Measurements from ENCODE around the gene ASTN2. TPM values are rescaled to one million over a fixed set of nuclear protein-coding genes. Genes with fewer than 3 reads are reported as not detected.

ASTN2 gene
- total RNA-seq, 4 donors from 2014 or later: 3.0 to 7.0 (median 5.2) TPM

- 58 to 93% methylated on average over 3 to 4 of the region's 4 CpGs for WGBS, 2 donors (ENCODE audit: low coverage in 1 of 2)
- no peaks in the 10 kb centered on the region for H3K27me3 ChIP-seq
- no peak for DNase-seq
- no peaks in the 10 kb centered on the region for H3K9me3 ChIP-seq
- in situ Hi-C loops (cut with MboI; ENCODE audit: low pct_ligation_motif_present in 1 of 4, low pct_unique_long_range_greater_than_20kb in 1 of 4, low sequenced_read_pairs in 3 of 4): loop anchor here in 2 of 4 donors (10.0 to 25.0 kb wide), 2 partner anchors 485 to 1053 kb away; partner anchors contain the start of gene PAPPA (in 1 of the 2)
- no peak overlapping the region for H3K27ac ChIP-seq
- H3K4me3 ChIP-seq: no peak overlapping the region
- H3K36me3 ChIP-seq: no peaks in the 10 kb centered on the region
- H3K4me1 ChIP-seq: no peaks in the 10 kb centered on the region
- intact Hi-C loops (cut with DNase I; ENCODE audit: low total_unique reads): no loop called here
- TF ChIP-seq EP300 (IDR thresholded peaks at IDR 0.05; ENCODE audit: low read depth): no peak
- TF ChIP-seq POLR2A (IDR thresholded peaks at IDR 0.05): no peak
- TF ChIP-seq CTCF (IDR thresholded peaks at IDR 0.05): no peak
- TF ChIP-seq POLR2AphosphoS5 (IDR thresholded peaks at IDR 0.05): no peak
These were observed 767.4 kb downstream of the ASTN2 start for GRCh38 chr9:116647515-116647809.

- no peak overlapping the region for H3K27ac ChIP-seq
- no peaks in the 10 kb centered on the region for H3K27me3 ChIP-seq
- no peaks in the 10 kb centered on the region for H3K9me3 ChIP-seq
- DNase-seq: no peak
- H3K4me3 ChIP-seq: no peak overlapping the region
- no peaks in the 10 kb centered on the region for H3K4me1 ChIP-seq
- no peaks in the 10 kb centered on the region for H3K36me3 ChIP-seq
- in situ Hi-C loops (cut with MboI; ENCODE audit: low pct_ligation_motif_present in 1 of 4, low pct_unique_long_range_greater_than_20kb in 1 of 4, low sequenced_read_pairs in 3 of 4): loop anchor here in 2 of 4 donors (10.0 to 25.0 kb wide), 2 partner anchors 485 to 1052 kb away; partner anchors contain the start of gene PAPPA (in 1 of the 2)
- intact Hi-C loops (cut with DNase I; ENCODE audit: low total_unique reads): no loop called here
- WGBS, 2 donors (ENCODE audit: low coverage in 1 of 2): 82 to 100% methylated on average over 2 to 5 of the region's 5 CpGs
- TF ChIP-seq POLR2AphosphoS5 (IDR thresholded peaks at IDR 0.05) (no peak), CTCF (IDR thresholded peaks at IDR 0.05) (peak; percentile 32 to 50 (median 43))
These were observed 768.0 kb downstream of the ASTN2 start for GRCh38 chr9:116646661-116647514.

- Histone ChIP-seq H3K27ac (no peak overlapping the region), H3K36me3 (no peaks in the 10 kb centered on the region), H3K9me3 (no peaks in the 10 kb centered on the region), H3K4me1 (no peaks in the 10 kb centered on the region), H3K27me3 (no peaks in the 10 kb centered on the region), H3K4me3 (no peak overlapping the region)
- in situ Hi-C loops (cut with MboI; ENCODE audit: low pct_ligation_motif_present in 1 of 4, low pct_unique_long_range_greater_than_20kb in 1 of 4, low sequenced_read_pairs in 3 of 4): loop anchor here in 2 of 4 donors (10.0 to 25.0 kb wide), 2 partner anchors 482 to 1049 kb away; partner anchors contain the start of gene PAPPA (in 1 of the 2)
- intact Hi-C loops (cut with DNase I; ENCODE audit: low total_unique reads): no loop called here
- DNase-seq: no peak
- 79 to 80% methylated on average over 1 to 2 of the region's 2 CpGs for WGBS, 2 donors (ENCODE audit: low coverage in 1 of 2)
- TF ChIP-seq EP300 (IDR thresholded peaks at IDR 0.05; ENCODE audit: low read depth): no peak
- no peak for TF ChIP-seq CTCF (IDR thresholded peaks at IDR 0.05)
- TF ChIP-seq POLR2AphosphoS5 (IDR thresholded peaks at IDR 0.05): no peak
- no peak for TF ChIP-seq POLR2A (IDR thresholded peaks at IDR 0.05)
These were observed 770.7 kb downstream of the ASTN2 start for GRCh38 chr9:116644091-116644688.

- Histone ChIP-seq H3K36me3 (no peaks in the 10 kb centered on the region), H3K4me3 (no peak overlapping the region), H3K27ac (no peak overlapping the region), H3K9me3 (no peaks in the 10 kb centered on the region), H3K4me1 (no peaks in the 10 kb centered on the region), H3K27me3 (no peaks in the 10 kb centered on the region)
- no peak for DNase-seq
- no peak for TF ChIP-seq CTCF (IDR thresholded peaks at IDR 0.05)
- no peak for TF ChIP-seq POLR2AphosphoS5 (IDR thresholded peaks at IDR 0.05)
- TF ChIP-seq EP300 (IDR thresholded peaks at IDR 0.05; ENCODE audit: low read depth): no peak
- TF ChIP-seq POLR2A (IDR thresholded peaks at IDR 0.05): no peak
- 80 to 86% methylated on average over 1 of the region's 1 CpG for WGBS, 2 donors (ENCODE audit: low coverage in 1 of 2)
- intact Hi-C loops (cut with DNase I; ENCODE audit: low total_unique reads): no loop called here
- in situ Hi-C loops (cut with MboI; ENCODE audit: low pct_ligation_motif_present in 1 of 4, low pct_unique_long_range_greater_than_20kb in 1 of 4, low sequenced_read_pairs in 3 of 4): loop anchor here in 2 of 4 donors (10.0 to 25.0 kb wide), 2 partner anchors 481 to 1049 kb away; partner anchors contain the start of gene PAPPA (in 1 of the 2)
These were observed 771.2 kb downstream of the ASTN2 start for GRCh38 chr9:116643691-116644090.

All from transverse colon (tissue), 4 donors.